C4-2B (cell line): Measurements from ENCODE around the gene ENGASE.

Experiments used
- ZFX ChIP-seq: fragments of 450-650 bp; IDR thresholded peaks from 2 replicates; pipeline ENCODE4 v1.6.1; 2017
- TF ChIP-seq, protein P1 (sequence below): fragments of 450-650 bp; conservative IDR thresholded peaks from 2 replicates; pipeline ENCODE4 v1.5.1; 2017; ENCODE audit warnings: mild to moderate bottlenecking

DNA sequence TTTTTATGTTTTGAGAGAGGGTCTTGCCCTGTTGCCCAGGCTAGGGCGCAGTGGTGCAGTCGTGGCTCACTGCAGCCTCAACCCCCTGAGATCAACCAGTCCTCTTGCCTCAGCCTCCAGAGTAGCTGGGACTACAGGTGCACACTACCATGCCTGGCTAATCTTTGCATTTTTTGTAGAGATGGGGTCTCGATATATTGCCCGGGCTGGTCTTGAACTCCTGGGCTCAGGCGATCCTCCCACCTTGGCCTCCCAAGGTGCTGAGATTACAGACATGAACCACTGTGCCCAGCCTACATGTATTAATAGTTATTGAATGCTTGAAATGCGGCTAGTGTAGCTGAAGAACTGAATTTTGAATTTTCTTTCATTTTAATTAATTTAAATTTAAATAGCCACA, 38.4 kb upstream of the ENGASE start:
- TF ChIP-seq, protein P1, sequence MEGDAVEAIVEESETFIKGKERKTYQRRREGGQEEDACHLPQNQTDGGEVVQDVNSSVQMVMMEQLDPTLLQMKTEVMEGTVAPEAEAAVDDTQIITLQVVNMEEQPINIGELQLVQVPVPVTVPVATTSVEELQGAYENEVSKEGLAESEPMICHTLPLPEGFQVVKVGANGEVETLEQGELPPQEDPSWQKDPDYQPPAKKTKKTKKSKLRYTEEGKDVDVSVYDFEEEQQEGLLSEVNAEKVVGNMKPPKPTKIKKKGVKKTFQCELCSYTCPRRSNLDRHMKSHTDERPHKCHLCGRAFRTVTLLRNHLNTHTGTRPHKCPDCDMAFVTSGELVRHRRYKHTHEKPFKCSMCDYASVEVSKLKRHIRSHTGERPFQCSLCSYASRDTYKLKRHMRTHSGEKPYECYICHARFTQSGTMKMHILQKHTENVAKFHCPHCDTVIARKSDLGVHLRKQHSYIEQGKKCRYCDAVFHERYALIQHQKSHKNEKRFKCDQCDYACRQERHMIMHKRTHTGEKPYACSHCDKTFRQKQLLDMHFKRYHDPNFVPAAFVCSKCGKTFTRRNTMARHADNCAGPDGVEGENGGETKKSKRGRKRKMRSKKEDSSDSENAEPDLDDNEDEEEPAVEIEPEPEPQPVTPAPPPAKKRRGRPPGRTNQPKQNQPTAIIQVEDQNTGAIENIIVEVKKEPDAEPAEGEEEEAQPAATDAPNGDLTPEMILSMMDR, result no peak
- no peak for TF ChIP-seq ZFX
